Measurements from ENCODE around the gene VWA8. TPM values are rescaled to one million over a fixed set of nuclear protein-coding genes. Genes with fewer than 3 reads are reported as not detected.
A peak's percentile ranks its signal among the peaks of the same experiment; 100 is the strongest.

Gene VWA8
- total RNA-seq, 3 donors from 2014 or later: 18.4 to 43.5 (median 34.7) TPM

- Histone ChIP-seq H3K4me3 (no peak overlapping the region), H3K27ac (no peak overlapping the region), H3K4me1 (no peaks in the 10 kb centered on the region), H3K27me3 (no peaks in the 10 kb centered on the region), H3K36me3 (no peaks in the 10 kb centered on the region), H3K9me3 (no peaks in the 10 kb centered on the region)
- no peak for TF ChIP-seq CTCF (IDR thresholded peaks at IDR 0.05)
- TF ChIP-seq POLR2AphosphoS5 (IDR thresholded peaks at IDR 0.05): peak in 1 of 3 donors; percentile 77
- no peak for DNase-seq (ENCODE audit: low spot score in 2 of 2)
- intact Hi-C loops (cut with DNase I; ENCODE audit: low total_unique reads): no loop called here
Observed at GRCh38 chr13:41827507-41828213, 133.2 kb downstream of the VWA8 start.

- no peaks in the 10 kb centered on the region for H3K9me3 ChIP-seq
- H3K27me3 ChIP-seq: no peaks in the 10 kb centered on the region
- no peak for DNase-seq (ENCODE audit: low spot score in 2 of 2)
- intact Hi-C loops (cut with DNase I; ENCODE audit: low total_unique reads): no loop called here
- H3K27ac ChIP-seq: no peak overlapping the region
- no peaks in the 10 kb centered on the region for H3K36me3 ChIP-seq
- no peak for TF ChIP-seq POLR2AphosphoS5 (IDR thresholded peaks at IDR 0.05)
- TF ChIP-seq CTCF (IDR thresholded peaks at IDR 0.05): no peak
- TF ChIP-seq POLR2A (IDR thresholded peaks at IDR 0.05): no peak
- no peak overlapping the region for H3K4me3 ChIP-seq
- H3K4me1 ChIP-seq: no peaks in the 10 kb centered on the region
Observed at GRCh38 chr13:41825691-41826090, 135.2 kb downstream of the VWA8 start.

GRCh38 chr13:41823476-41823875, 137.4 kb downstream of the VWA8 start:
- TF ChIP-seq POLR2AphosphoS5 (IDR thresholded peaks at IDR 0.05) (no peak), POLR2A (IDR thresholded peaks at IDR 0.05) (no peak), CTCF (IDR thresholded peaks at IDR 0.05) (no peak)
- no peak for DNase-seq (ENCODE audit: low spot score in 2 of 2)
- Histone ChIP-seq H3K9me3 (no peaks in the 10 kb centered on the region), H3K27ac (no peak overlapping the region), H3K36me3 (no peaks in the 10 kb centered on the region), H3K4me1 (no peaks in the 10 kb centered on the region), H3K4me3 (no peak overlapping the region), H3K27me3 (no peaks in the 10 kb centered on the region)
- intact Hi-C loops (cut with DNase I; ENCODE audit: low total_unique reads): no loop called here

GRCh38 chr13:41822560-41822959, 138.3 kb downstream of the VWA8 start:
- H3K36me3 ChIP-seq: no peaks in the 10 kb centered on the region
- intact Hi-C loops (cut with DNase I; ENCODE audit: low total_unique reads): no loop called here
- TF ChIP-seq POLR2A (IDR thresholded peaks at IDR 0.05) (no peak), CTCF (IDR thresholded peaks at IDR 0.05) (no peak), POLR2AphosphoS5 (IDR thresholded peaks at IDR 0.05) (no peak)
- no peaks in the 10 kb centered on the region for H3K9me3 ChIP-seq
- no peak overlapping the region for H3K27ac ChIP-seq
- no peaks in the 10 kb centered on the region for H3K4me1 ChIP-seq
- no peak for DNase-seq (ENCODE audit: low spot score in 2 of 2)
- no peak overlapping the region for H3K4me3 ChIP-seq
- no peaks in the 10 kb centered on the region for H3K27me3 ChIP-seq

- H3K27ac ChIP-seq: no peak overlapping the region
- no peaks in the 10 kb centered on the region for H3K27me3 ChIP-seq
- no peaks in the 10 kb centered on the region for H3K36me3 ChIP-seq
- TF ChIP-seq POLR2A (IDR thresholded peaks at IDR 0.05): no peak
- no peak for TF ChIP-seq POLR2AphosphoS5 (IDR thresholded peaks at IDR 0.05)
- no peak for TF ChIP-seq CTCF (IDR thresholded peaks at IDR 0.05)
- H3K9me3 ChIP-seq: no peaks in the 10 kb centered on the region
- intact Hi-C loops (cut with DNase I; ENCODE audit: low total_unique reads): no loop called here
- H3K4me3 ChIP-seq: no peak overlapping the region
- H3K4me1 ChIP-seq: no peaks in the 10 kb centered on the region
- no peak for DNase-seq (ENCODE audit: low spot score in 2 of 2)
Observed at GRCh38 chr13:41821238-41821594, 139.7 kb downstream of the VWA8 start.

Data from breast epithelium (tissue), 4 donors.